ENCODE measurements around the gene ICAM5. TPM values are rescaled to one million over a fixed set of nuclear protein-coding genes. Genes with fewer than 3 reads are reported as not detected.

Gene ICAM5
- total RNA-seq, 1 experiment from 2014 or later = 8.0 TPM

DNA sequence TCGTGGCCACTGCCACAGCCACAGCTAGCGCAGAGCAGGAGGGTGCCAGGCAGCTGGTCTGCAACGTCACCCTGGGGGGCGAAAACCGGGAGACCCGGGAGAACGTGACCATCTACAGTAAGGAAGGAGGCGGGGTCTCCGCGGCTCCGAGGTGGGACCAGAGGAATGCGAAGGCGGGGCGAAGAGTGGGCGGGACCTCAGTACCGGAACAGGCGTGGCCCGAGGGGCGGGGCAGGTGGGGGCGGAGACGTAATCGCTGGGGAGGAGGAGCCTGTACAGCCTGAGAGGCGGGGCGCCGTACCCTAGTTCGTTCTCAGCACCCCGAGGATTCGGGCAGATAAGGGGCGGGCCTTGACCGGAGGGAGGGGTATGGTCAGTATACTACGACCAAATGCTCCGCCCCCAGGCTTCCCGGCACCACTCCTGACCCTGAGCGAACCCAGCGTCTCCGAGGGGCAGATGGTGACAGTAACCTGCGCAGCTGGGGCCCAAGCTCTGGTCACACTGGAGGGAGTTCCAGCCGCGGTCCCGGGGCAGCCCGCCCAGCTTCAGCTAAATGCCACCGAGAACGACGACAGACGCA, 2.5 kb downstream of the ICAM5 start:
- H3K27ac Mint-ChIP-seq = no peak overlapping the region

DNA sequence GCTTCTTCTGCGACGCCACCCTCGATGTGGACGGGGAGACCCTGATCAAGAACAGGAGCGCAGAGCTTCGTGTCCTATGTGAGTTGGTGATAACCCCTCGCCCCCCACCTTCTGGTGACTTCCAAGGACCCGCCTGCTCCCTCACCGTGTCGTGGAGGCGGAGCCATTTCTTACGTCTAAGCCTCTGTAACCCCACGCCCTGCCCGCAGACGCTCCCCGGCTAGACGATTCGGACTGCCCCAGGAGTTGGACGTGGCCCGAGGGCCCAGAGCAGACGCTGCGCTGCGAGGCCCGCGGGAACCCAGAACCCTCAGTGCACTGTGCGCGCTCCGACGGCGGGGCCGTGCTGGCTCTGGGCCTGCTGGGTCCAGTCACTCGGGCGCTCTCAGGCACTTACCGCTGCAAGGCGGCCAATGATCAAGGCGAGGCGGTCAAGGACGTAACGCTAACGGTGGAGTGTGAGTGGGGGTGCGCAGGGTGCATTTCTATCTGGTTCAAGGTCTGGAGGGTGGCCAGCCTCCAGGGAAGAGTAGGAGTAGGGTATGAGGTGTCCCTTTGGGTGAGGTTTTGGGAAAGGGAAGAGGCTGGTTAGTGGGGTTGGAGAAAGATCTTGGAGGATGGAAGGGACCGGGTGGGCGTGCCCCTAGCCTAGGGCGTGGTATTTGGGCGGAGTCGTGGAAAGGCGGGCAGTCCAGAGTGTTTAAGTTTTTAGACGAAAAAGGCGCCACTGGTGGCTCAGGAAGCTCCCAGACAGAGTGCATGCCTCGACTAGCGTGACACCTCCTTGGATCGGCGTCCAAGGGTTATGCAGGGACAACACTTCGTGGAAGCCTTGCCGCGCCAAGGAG, 3.3 kb downstream of the ICAM5 start:
- ATAC-seq (no peak), DNase-seq (ENCODE audit: low spot score) (peak; percentile 57)
- no peaks in the 10 kb centered on the region for H3K36me3 Mint-ChIP-seq
- CTCF ChIA-PET = interaction anchor here (0.6 to 9.0 kb wide), 9 partner anchors 17 to 131 kb away, joined by 3 to 180 read pairs (median 4); partner anchors contain the start of gene ICAM1
- no peak overlapping the region; the same call in 1 of the 2 replicates for H3K27ac Mint-ChIP-seq
- peak overlapping the region; percentile 82 for H3K4me3 Mint-ChIP-seq
- H3K4me1 Mint-ChIP-seq = peaks cover 33% of the 10 kb centered on the region
- H3K9me3 Mint-ChIP-seq = no peaks in the 10 kb centered on the region
- peaks cover 98% of the 10 kb centered on the region for H3K27me3 Mint-ChIP-seq (ENCODE audit: low read depth)
- TF ChIP-seq, protein P1, sequence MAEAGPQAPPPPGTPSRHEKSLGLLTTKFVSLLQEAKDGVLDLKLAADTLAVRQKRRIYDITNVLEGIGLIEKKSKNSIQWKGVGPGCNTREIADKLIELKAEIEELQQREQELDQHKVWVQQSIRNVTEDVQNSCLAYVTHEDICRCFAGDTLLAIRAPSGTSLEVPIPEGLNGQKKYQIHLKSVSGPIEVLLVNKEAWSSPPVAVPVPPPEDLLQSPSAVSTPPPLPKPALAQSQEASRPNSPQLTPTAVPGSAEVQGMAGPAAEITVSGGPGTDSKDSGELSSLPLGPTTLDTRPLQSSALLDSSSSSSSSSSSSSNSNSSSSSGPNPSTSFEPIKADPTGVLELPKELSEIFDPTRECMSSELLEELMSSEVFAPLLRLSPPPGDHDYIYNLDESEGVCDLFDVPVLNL (CRISPR knock-in tag; IDR thresholded peaks at IDR 0.05; ENCODE audit: borderline replicate concordance, low read depth) = no peak
- POLR2A ChIA-PET = interaction anchor here (0.9 kb wide), 1 partner anchor 24 kb away, joined by 3 read pairs; no protein-coding TSS in a partner anchor

More for the DNA sequence above, 2.5 kb downstream of the ICAM5 start:
- H3K27me3 Mint-ChIP-seq (ENCODE audit: low read depth) = peaks cover 98% of the 10 kb centered on the region
- DNase-seq (ENCODE audit: low spot score) (peak; percentile 99), ATAC-seq (peak; percentile 73)
- ChIA-PET CTCF (interaction anchor here (0.6 to 9.0 kb wide), 10 partner anchors 16 to 132 kb away, joined by 3 to 180 read pairs (median 6); partner anchors contain the start of genes ICAM1 and PDE4A), POLR2A (interaction anchor here (0.9 to 1.7 kb wide), 3 partner anchors 24 to 61 kb away, joined by 3 to 5 read pairs (median 5); no protein-coding TSS in a partner anchor)
- H3K9me3 Mint-ChIP-seq = no peaks in the 10 kb centered on the region
- H3K36me3 Mint-ChIP-seq = no peaks in the 10 kb centered on the region
- H3K4me1 Mint-ChIP-seq = peaks cover 39% of the 10 kb centered on the region
- peak overlapping the region; percentile 82 for H3K4me3 Mint-ChIP-seq
- no peak for TF ChIP-seq JAZF1 (CRISPR knock-in tag; IDR thresholded peaks at IDR 0.05)
- TF ChIP-seq, protein P2, sequence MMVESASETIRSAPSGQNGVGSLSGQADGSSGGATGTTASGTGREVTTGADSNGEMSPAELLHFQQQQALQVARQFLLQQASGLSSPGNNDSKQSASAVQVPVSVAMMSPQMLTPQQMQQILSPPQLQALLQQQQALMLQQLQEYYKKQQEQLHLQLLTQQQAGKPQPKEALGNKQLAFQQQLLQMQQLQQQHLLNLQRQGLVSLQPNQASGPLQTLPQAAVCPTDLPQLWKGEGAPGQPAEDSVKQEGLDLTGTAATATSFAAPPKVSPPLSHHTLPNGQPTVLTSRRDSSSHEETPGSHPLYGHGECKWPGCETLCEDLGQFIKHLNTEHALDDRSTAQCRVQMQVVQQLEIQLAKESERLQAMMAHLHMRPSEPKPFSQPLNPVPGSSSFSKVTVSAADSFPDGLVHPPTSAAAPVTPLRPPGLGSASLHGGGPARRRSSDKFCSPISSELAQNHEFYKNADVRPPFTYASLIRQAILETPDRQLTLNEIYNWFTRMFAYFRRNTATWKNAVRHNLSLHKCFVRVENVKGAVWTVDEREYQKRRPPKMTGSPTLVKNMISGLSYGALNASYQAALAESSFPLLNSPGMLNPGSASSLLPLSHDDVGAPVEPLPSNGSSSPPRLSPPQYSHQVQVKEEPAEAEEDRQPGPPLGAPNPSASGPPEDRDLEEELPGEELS (CRISPR knock-in tag; IDR thresholded peaks at IDR 0.05) = peak; percentile 40; the same call in 1 of the 2 replicates
- TF ChIP-seq, protein P3, sequence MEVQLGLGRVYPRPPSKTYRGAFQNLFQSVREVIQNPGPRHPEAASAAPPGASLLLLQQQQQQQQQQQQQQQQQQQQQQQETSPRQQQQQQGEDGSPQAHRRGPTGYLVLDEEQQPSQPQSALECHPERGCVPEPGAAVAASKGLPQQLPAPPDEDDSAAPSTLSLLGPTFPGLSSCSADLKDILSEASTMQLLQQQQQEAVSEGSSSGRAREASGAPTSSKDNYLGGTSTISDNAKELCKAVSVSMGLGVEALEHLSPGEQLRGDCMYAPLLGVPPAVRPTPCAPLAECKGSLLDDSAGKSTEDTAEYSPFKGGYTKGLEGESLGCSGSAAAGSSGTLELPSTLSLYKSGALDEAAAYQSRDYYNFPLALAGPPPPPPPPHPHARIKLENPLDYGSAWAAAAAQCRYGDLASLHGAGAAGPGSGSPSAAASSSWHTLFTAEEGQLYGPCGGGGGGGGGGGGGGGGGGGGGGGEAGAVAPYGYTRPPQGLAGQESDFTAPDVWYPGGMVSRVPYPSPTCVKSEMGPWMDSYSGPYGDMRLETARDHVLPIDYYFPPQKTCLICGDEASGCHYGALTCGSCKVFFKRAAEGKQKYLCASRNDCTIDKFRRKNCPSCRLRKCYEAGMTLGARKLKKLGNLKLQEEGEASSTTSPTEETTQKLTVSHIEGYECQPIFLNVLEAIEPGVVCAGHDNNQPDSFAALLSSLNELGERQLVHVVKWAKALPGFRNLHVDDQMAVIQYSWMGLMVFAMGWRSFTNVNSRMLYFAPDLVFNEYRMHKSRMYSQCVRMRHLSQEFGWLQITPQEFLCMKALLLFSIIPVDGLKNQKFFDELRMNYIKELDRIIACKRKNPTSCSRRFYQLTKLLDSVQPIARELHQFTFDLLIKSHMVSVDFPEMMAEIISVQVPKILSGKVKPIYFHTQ (CRISPR knock-in tag; IDR thresholded peaks at IDR 0.05) = no peak
- TF ChIP-seq SP1 (CRISPR knock-in tag; conservative IDR thresholded peaks at IDR 0.05) = peak; percentile 88

DNA sequence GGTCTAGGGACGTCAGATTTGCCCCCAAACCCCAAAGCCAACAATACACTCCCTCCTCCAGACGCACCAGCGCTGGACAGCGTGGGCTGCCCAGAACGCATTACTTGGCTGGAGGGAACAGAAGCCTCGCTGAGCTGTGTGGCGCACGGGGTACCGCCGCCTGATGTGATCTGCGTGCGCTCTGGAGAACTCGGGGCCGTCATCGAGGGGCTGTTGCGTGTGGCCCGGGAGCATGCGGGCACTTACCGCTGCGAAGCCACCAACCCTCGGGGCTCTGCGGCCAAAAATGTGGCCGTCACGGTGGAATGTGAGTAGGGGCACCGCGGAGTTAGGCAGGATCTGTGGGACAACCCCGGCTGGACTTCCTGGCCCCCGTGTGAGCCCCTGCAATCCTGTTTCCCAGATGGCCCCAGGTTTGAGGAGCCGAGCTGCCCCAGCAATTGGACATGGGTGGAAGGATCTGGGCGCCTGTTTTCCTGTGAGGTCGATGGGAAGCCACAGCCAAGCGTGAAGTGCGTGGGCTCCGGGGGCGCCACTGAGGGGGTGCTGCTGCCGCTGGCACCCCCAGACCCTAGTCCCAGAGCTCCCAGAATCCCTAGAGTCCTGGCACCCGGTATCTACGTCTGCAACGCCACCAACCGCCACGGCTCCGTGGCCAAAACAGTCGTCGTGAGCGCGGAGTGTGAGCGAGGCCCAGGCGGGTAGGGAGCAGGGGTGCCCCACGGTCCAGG, 4.0 kb downstream of the ICAM5 start:
- TF ChIP-seq, protein P4, sequence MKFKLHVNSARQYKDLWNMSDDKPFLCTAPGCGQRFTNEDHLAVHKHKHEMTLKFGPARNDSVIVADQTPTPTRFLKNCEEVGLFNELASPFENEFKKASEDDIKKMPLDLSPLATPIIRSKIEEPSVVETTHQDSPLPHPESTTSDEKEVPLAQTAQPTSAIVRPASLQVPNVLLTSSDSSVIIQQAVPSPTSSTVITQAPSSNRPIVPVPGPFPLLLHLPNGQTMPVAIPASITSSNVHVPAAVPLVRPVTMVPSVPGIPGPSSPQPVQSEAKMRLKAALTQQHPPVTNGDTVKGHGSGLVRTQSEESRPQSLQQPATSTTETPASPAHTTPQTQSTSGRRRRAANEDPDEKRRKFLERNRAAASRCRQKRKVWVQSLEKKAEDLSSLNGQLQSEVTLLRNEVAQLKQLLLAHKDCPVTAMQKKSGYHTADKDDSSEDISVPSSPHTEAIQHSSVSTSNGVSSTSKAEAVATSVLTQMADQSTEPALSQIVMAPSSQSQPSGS (CRISPR knock-in tag; IDR thresholded peaks at IDR 0.05; ENCODE audit: borderline replicate concordance, low read depth) = no peak
- 0 out of 2 replicates have a peak, but pooled peaks have one; percentile 25 for TF ChIP-seq NR2C2 (CRISPR knock-in tag; IDR thresholded peaks at IDR 0.05)
- TF ChIP-seq, protein P5, sequence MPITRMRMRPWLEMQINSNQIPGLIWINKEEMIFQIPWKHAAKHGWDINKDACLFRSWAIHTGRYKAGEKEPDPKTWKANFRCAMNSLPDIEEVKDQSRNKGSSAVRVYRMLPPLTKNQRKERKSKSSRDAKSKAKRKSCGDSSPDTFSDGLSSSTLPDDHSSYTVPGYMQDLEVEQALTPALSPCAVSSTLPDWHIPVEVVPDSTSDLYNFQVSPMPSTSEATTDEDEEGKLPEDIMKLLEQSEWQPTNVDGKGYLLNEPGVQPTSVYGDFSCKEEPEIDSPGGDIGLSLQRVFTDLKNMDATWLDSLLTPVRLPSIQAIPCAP (CRISPR knock-in tag; IDR thresholded peaks at IDR 0.05) = 0 out of 2 replicates have a peak, but pooled peaks have one; percentile 43

More for the DNA sequence above, 4.0 kb downstream of the ICAM5 start:
- Mint-ChIP-seq H3K27me3 (ENCODE audit: low read depth) (peaks cover 97% of the 10 kb centered on the region), H3K4me3 (peak overlapping the region; percentile 82), H3K36me3 (no peaks in the 10 kb centered on the region), H3K9me3 (no peaks in the 10 kb centered on the region), H3K27ac (no peak overlapping the region), H3K4me1 (peaks cover 29% of the 10 kb centered on the region)
- ATAC-seq (no peak), DNase-seq (ENCODE audit: low spot score) (no peak)
- CTCF ChIA-PET = interaction anchor here (0.6 to 9.0 kb wide), 5 partner anchors 13 to 122 kb away, joined by 3 to 180 read pairs (median 7); partner anchors contain the start of gene ICAM1
- POLR2A ChIA-PET = no interaction called here

All from WTC11 (cell line).